BLaER1 treated with 17β-estradiol and CSF1 and Interleukin-3, amounts not matched to agents 10 nM and 100 nM (cell line): Measurements from ENCODE around the gene NID1.

Experiments used
- H3K27ac ChIP-seq, 11 experiments: shearing (Covaris generic); formaldehyde crosslinking; 2 replicates each; pipeline ENCODE4 v1.8.1; 2022
- H3K27me3 ChIP-seq, 11 experiments: shearing (Covaris generic); formaldehyde crosslinking; 2 replicates each; pipeline ENCODE4 v1.8.1; 2022
- H3K36me3 ChIP-seq, 11 experiments: shearing (Covaris generic); formaldehyde crosslinking; 2 replicates each; pipeline ENCODE4 v1.8.1; 2022
- H3K4me1 ChIP-seq, 10 experiments: shearing (Covaris generic); formaldehyde crosslinking; 2 replicates each; pipeline ENCODE4 v1.8.1; 2022
- H3K4me2 ChIP-seq, 11 experiments: shearing (Covaris generic); formaldehyde crosslinking; 2 replicates each; pipeline ENCODE4 v1.8.1; 2022
- H3K4me3 ChIP-seq, 10 experiments: shearing (Covaris generic); formaldehyde crosslinking; 2 replicates each; pipeline ENCODE4 v1.8.1; 2022
- H3K9ac ChIP-seq, 11 experiments: shearing (Covaris generic); formaldehyde crosslinking; 2 replicates each; pipeline ENCODE4 v1.8.1; 2022
- H3K9me3 ChIP-seq, 11 experiments: shearing (Covaris generic); formaldehyde crosslinking; replicated peaks in 1 of 11; 2 replicates each; pipeline ENCODE4 v1.8.1; 2022
- H4K20me1 ChIP-seq, 11 experiments: shearing (Covaris generic); formaldehyde crosslinking; 2 replicates each; pipeline ENCODE4 v1.8.1; 2022
- Cebpa-rat ChIP-seq, 11 experiments: shearing (Covaris generic); IDR thresholded peaks; 2 replicates each; pipeline ENCODE4 v1.8.1; 2022

The NID1 gene

GRCh38 chr1:235941876-235942624 lies 122.8 kb downstream of the NID1 start:
- Histone ChIP-seq H3K9me3 (0 out of 22 replicates have a peak, but pooled peaks cover 0 to 4% (median 0%) of the 10 kb centered on the region in 11 experiments), H3K36me3 (no peaks in the 10 kb centered on the region), H3K4me1 (peaks cover 52 to 100% (median 98%) of the 10 kb centered on the region in 10 experiments)

GRCh38 chr1:235940285-235940684 lies 124.6 kb downstream of the NID1 start:
- peak overlapping the region; percentile 13 to 100 (median 98); a peak in 21 of 22 replicates for H3K27ac ChIP-seq
- H3K9me3 ChIP-seq: 0 out of 22 replicates have a peak, but pooled peaks cover 0 to 4% (median 0%) of the 10 kb centered on the region in 11 experiments

More at GRCh38 chr1:235941876-235942624, 122.8 kb downstream of the NID1 start:
- no peak overlapping the region for H3K4me3 ChIP-seq
- peak overlapping the region in 10 of 11 experiments; percentile 58 to 100 (median 98); a peak in 20 of 22 replicates for H3K27ac ChIP-seq
- no peaks in the 10 kb centered on the region for H4K20me1 ChIP-seq
- peak overlapping the region; percentile 38 to 94 (median 83) for H3K4me2 ChIP-seq
- peak in 9 of 11 experiments; percentile 71 to 98 (median 87); a peak in 17 of 22 replicates for TF ChIP-seq Cebpa-rat (IDR thresholded peaks at IDR 0.05)
- peak overlapping the region in 9 of 11 experiments; percentile 59 to 93 (median 88); a peak in 18 of 22 replicates for H3K9ac ChIP-seq
- no peaks in the 10 kb centered on the region for H3K27me3 ChIP-seq

GRCh38 chr1:235939480-235939775 lies 125.5 kb downstream of the NID1 start:
- TF ChIP-seq Cebpa-rat (IDR thresholded peaks at IDR 0.05): no peak
- Histone ChIP-seq H3K4me3 (peak overlapping the region in 6 of 10 experiments; percentile 11 to 36 (median 20); a peak in 10 of 20 replicates), H3K9ac (peak overlapping the region; percentile 49 to 93 (median 88); a peak in 21 of 22 replicates), H3K9me3 (0 out of 22 replicates have a peak, but pooled peaks cover 0 to 4% (median 0%) of the 10 kb centered on the region in 11 experiments), H3K36me3 (no peaks in the 10 kb centered on the region), H3K4me2 (peak overlapping the region; percentile 77 to 95 (median 86)), H3K4me1 (peaks cover 73 to 100% (median 98%) of the 10 kb centered on the region in 10 experiments), H3K27me3 (no peaks in the 10 kb centered on the region), H3K27ac (peak overlapping the region; percentile 75 to 100 (median 98); a peak in 21 of 22 replicates), H4K20me1 (no peaks in the 10 kb centered on the region)

More at GRCh38 chr1:235940285-235940684, 124.6 kb downstream of the NID1 start:
- Histone ChIP-seq H3K4me2 (peak overlapping the region; percentile 77 to 95 (median 86)), H4K20me1 (no peaks in the 10 kb centered on the region), H3K36me3 (no peaks in the 10 kb centered on the region), H3K4me3 (peak overlapping the region in 1 of 10 experiments; percentile 3; a peak in 1 of 20 replicates), H3K27me3 (no peaks in the 10 kb centered on the region), H3K9ac (peak overlapping the region in 9 of 11 experiments; percentile 82 to 93 (median 89); a peak in 17 of 22 replicates), H3K4me1 (peaks cover 67 to 100% (median 98%) of the 10 kb centered on the region in 10 experiments)
- TF ChIP-seq Cebpa-rat (IDR thresholded peaks at IDR 0.05): no peak; a peak in 1 of 22 replicates

- no peaks in the 10 kb centered on the region for H3K36me3 ChIP-seq
- H3K4me1 ChIP-seq: peaks cover 76 to 100% (median 98%) of the 10 kb centered on the region in 10 experiments
- H3K4me3 ChIP-seq: peak overlapping the region in 9 of 10 experiments; percentile 5 to 38 (median 14); a peak in 10 of 20 replicates
- H3K27me3 ChIP-seq: no peaks in the 10 kb centered on the region
- H3K4me2 ChIP-seq: peak overlapping the region; percentile 77 to 95 (median 86)
- H3K9ac ChIP-seq: peak overlapping the region; percentile 70 to 93 (median 88); a peak in 21 of 22 replicates
- 0 out of 22 replicates have a peak, but pooled peaks cover 0 to 4% (median 0%) of the 10 kb centered on the region in 11 experiments for H3K9me3 ChIP-seq
- H3K27ac ChIP-seq: peak overlapping the region; percentile 75 to 100 (median 98); a peak in 21 of 22 replicates
- TF ChIP-seq Cebpa-rat (IDR thresholded peaks at IDR 0.05): peak; percentile 84 to 99 (median 97); a peak in 21 of 22 replicates
- H4K20me1 ChIP-seq: no peaks in the 10 kb centered on the region
Measured at GRCh38 chr1:235938709-235939479, 126.0 kb downstream of the NID1 start.

GRCh38 chr1:235937123-235937522 lies 127.8 kb downstream of the NID1 start:
- Histone ChIP-seq H3K36me3 (no peaks in the 10 kb centered on the region), H3K27ac (peak overlapping the region; percentile 4 to 100 (median 98); a peak in 21 of 22 replicates), H3K9ac (peak overlapping the region in 10 of 11 experiments; percentile 70 to 93 (median 88); a peak in 19 of 22 replicates), H3K27me3 (no peaks in the 10 kb centered on the region), H3K4me1 (peaks cover 83 to 100% (median 98%) of the 10 kb centered on the region in 10 experiments), H3K4me2 (peak overlapping the region; percentile 77 to 95 (median 86)), H4K20me1 (no peaks in the 10 kb centered on the region), H3K9me3 (0 out of 22 replicates have a peak, but pooled peaks cover 0 to 4% (median 0%) of the 10 kb centered on the region in 11 experiments), H3K4me3 (no peak overlapping the region)
- no peak for TF ChIP-seq Cebpa-rat (IDR thresholded peaks at IDR 0.05)

GRCh38 chr1:235935235-235936225 lies 129.4 kb downstream of the NID1 start:
- Histone ChIP-seq H3K9ac (peak overlapping the region in 7 of 11 experiments; percentile 1 to 81 (median 41); a peak in 7 of 22 replicates), H3K4me1 (peaks cover 91 to 100% (median 98%) of the 10 kb centered on the region in 10 experiments), H3K36me3 (no peaks in the 10 kb centered on the region), H3K27me3 (no peaks in the 10 kb centered on the region), H4K20me1 (no peaks in the 10 kb centered on the region), H3K27ac (peak overlapping the region in 9 of 11 experiments; percentile 94 to 100 (median 99); a peak in 18 of 22 replicates), H3K4me2 (peak overlapping the region; percentile 20 to 94 (median 80); a peak in 20 of 22 replicates), H3K9me3 (no peaks in the 10 kb centered on the region), H3K4me3 (no peak overlapping the region)
- TF ChIP-seq Cebpa-rat (IDR thresholded peaks at IDR 0.05): no peak

GRCh38 chr1:235933766-235934116 lies 131.1 kb downstream of the NID1 start:
- H3K9ac ChIP-seq: peak overlapping the region in 9 of 11 experiments; percentile 64 to 84 (median 81); a peak in 16 of 22 replicates
- H3K36me3 ChIP-seq: no peaks in the 10 kb centered on the region
- peak overlapping the region in 10 of 11 experiments; percentile 30 to 100 (median 98); a peak in 20 of 22 replicates for H3K27ac ChIP-seq
- H3K27me3 ChIP-seq: no peaks in the 10 kb centered on the region
- peaks cover 77 to 100% (median 96%) of the 10 kb centered on the region in 10 experiments for H3K4me1 ChIP-seq
- no peaks in the 10 kb centered on the region for H4K20me1 ChIP-seq
- H3K4me2 ChIP-seq: peak overlapping the region; percentile 75 to 94 (median 84)
- TF ChIP-seq Cebpa-rat (IDR thresholded peaks at IDR 0.05): no peak
- no peaks in the 10 kb centered on the region for H3K9me3 ChIP-seq
- H3K4me3 ChIP-seq: no peak overlapping the region
